Astrocyte of the cerebellum (primary cell): ENCODE data around the gene MTREX.

Experiments
- DNase-seq: peaks from one replicate; pipeline ENCODE4 v3.0.0-alpha.2; 2011; ENCODE audit warnings: low read depth
- H3K4me3 ChIP-seq: 2 replicates; pipeline ENCODE4 v1.5.1; 2011; ENCODE audit warnings: mild to moderate bottlenecking, low read depth, low read length, moderate library complexity
- CTCF ChIP-seq: IDR thresholded peaks from 2 replicates; pipeline ENCODE4 v1.5.1; 2012; ENCODE audit warnings: low read length, low read depth, moderate library complexity, mild to moderate bottlenecking; ENCODE audit errors: missing control alignments
- in situ Hi-C: cut with HindIII; loops from 2 replicates; pipeline ENCODE4 v1.10.0; 2017; ENCODE audit warnings: low sequenced_read_pairs

MTREX gene

GRCh38 chr5:55410845-55411244, 103.1 kb downstream of the MTREX start:
- in situ Hi-C loops, result no loop called here
- no peak overlapping the region for H3K4me3 ChIP-seq
- TF ChIP-seq CTCF, result no peak
- DNase-seq, result no peak

GRCh38 chr5:55411876-55412275, 104.1 kb downstream of the MTREX start:
- in situ Hi-C loops, result no loop called here
- no peak for DNase-seq
- no peak for TF ChIP-seq CTCF
- no peak overlapping the region for H3K4me3 ChIP-seq

- in situ Hi-C loops, result no loop called here
- no peak for DNase-seq
- no peak for TF ChIP-seq CTCF
- H3K4me3 ChIP-seq, result no peak overlapping the region
Observed at GRCh38 chr5:55413644-55414043, 105.9 kb downstream of the MTREX start.

- no peak overlapping the region for H3K4me3 ChIP-seq
- DNase-seq, result no peak
- no peak for TF ChIP-seq CTCF
- in situ Hi-C loops, result no loop called here
Observed at GRCh38 chr5:55415071-55415470, 107.3 kb downstream of the MTREX start.

- in situ Hi-C loops, result no loop called here
- no peak overlapping the region for H3K4me3 ChIP-seq
- no peak for TF ChIP-seq CTCF
- DNase-seq, result no peak
Observed at GRCh38 chr5:55416306-55416705, 108.5 kb downstream of the MTREX start.

GRCh38 chr5:55418994-55419968, 111.5 kb downstream of the MTREX start:
- DNase-seq, result peak; percentile 54
- H3K4me3 ChIP-seq, result no peak overlapping the region
- TF ChIP-seq CTCF, result no peak
- in situ Hi-C loops, result no loop called here
